GDM1 (cell line): ENCODE measurements around the gene ARL11.
A peak's percentile ranks its signal among the peaks of the same experiment; 100 is the strongest.
"Not testable (repeated sequence)": the region's sequence is repeated elsewhere in the genome, so short reads cannot be mapped to it uniquely, and the experiment has no call there.

Experiments used
- DNase-seq: peaks from one replicate; lab custom pipeline; 2025; lab: John Stamatoyannopoulos, UW

ARL11 gene

GRCh38 chr13:49627831-49628652 is at the start of gene ARL11:
Gene ARL11, plus strand, starts transcription at chr13:49628507. Its CDS starts 1,941 bp downstream, at chr13:49630448.
- DNase-seq: peak; percentile 93

GRCh38 chr13:49579501-49579900 is 48.8 kb upstream of the ARL11 start:
- no peak for DNase-seq

- DNase-seq: no peak
Observed at GRCh38 chr13:49580980-49581680, 47.2 kb upstream of the ARL11 start.

GRCh38 chr13:49584771-49585182 is 43.5 kb upstream of the ARL11 start:
- no peak for DNase-seq

GRCh38 chr13:49585220-49586157 is 42.8 kb upstream of the ARL11 start, which contains the start of gene RCBTB1:
Gene RCBTB1, minus strand, starts transcription at chr13:49585558. Its CDS starts 18,279 bp downstream, at chr13:49567279.
- peak; percentile 74 for DNase-seq

- no peak for DNase-seq
Observed at GRCh38 chr13:49586717-49587116, 41.6 kb upstream of the ARL11 start.

GRCh38 chr13:49587311-49587847 is 40.9 kb upstream of the ARL11 start:
- DNase-seq: no peak

- not testable (repeated sequence) for DNase-seq
Observed at GRCh38 chr13:49590714-49591113, 37.6 kb upstream of the ARL11 start.

GRCh38 chr13:49593876-49594275 is 34.4 kb upstream of the ARL11 start:
- not testable (repeated sequence) for DNase-seq

GRCh38 chr13:49594576-49594975 is 33.7 kb upstream of the ARL11 start:
- no peak for DNase-seq

- no peak for DNase-seq
Observed at GRCh38 chr13:49596221-49596620, 32.1 kb upstream of the ARL11 start.

- no peak for DNase-seq
Observed at GRCh38 chr13:49597043-49597641, 31.2 kb upstream of the ARL11 start.

GRCh38 chr13:49602005-49602404 is 26.3 kb upstream of the ARL11 start:
- no peak for DNase-seq

- not testable (repeated sequence) for DNase-seq
Observed at GRCh38 chr13:49602615-49603014, 25.7 kb upstream of the ARL11 start.

GRCh38 chr13:49604570-49604969 is 23.7 kb upstream of the ARL11 start:
- DNase-seq: no peak

GRCh38 chr13:49606747-49607648 is 21.3 kb upstream of the ARL11 start:
- DNase-seq: peak; percentile 86

GRCh38 chr13:49607761-49608160 is 20.5 kb upstream of the ARL11 start:
- DNase-seq: no peak

- DNase-seq: peak; percentile 22
Observed at GRCh38 chr13:49608651-49609331, 19.5 kb upstream of the ARL11 start.

- no peak for DNase-seq
Observed at GRCh38 chr13:49610176-49610575, 18.1 kb upstream of the ARL11 start.

GRCh38 chr13:49612042-49612441 is 16.3 kb upstream of the ARL11 start:
- not testable (repeated sequence) for DNase-seq
